ENCODE measurements around the gene MCC.

GRCh38 chr5:113487416-113487780, 855 bp downstream of the MCC start:
- no peak for TF ChIP-seq EZH2 (IDR thresholded peaks at IDR 0.05; ENCODE audit: insufficient read depth, poor library complexity, severe bottlenecking)
- TF ChIP-seq EZH2phosphoT487 (IDR thresholded peaks at IDR 0.05; ENCODE audit: insufficient read depth, low read depth): no peak
